ENCODE measurements around the gene RRAS2.

RRAS2 gene

GRCh38 chr11:14336507-14337503 lies 22.2 kb downstream of the RRAS2 start:
- DNase-seq (ENCODE audit: low read depth) = no peak

GRCh38 chr11:14335712-14336111 lies 23.3 kb downstream of the RRAS2 start:
- no peak for DNase-seq (ENCODE audit: low read depth)

- no peak for DNase-seq (ENCODE audit: low read depth)
These were observed 24.1 kb downstream of the RRAS2 start for GRCh38 chr11:14334893-14335292.

- DNase-seq (ENCODE audit: low read depth) = no peak
These were observed 24.8 kb downstream of the RRAS2 start for GRCh38 chr11:14334192-14334591.

GRCh38 chr11:14331476-14332136 lies 27.4 kb downstream of the RRAS2 start:
- DNase-seq (ENCODE audit: low read depth) = no peak

GRCh38 chr11:14330881-14331280 lies 28.1 kb downstream of the RRAS2 start:
- no peak for DNase-seq (ENCODE audit: low read depth)

GRCh38 chr11:14329702-14330101 lies 29.3 kb downstream of the RRAS2 start:
- DNase-seq (ENCODE audit: low read depth) = no peak

GRCh38 chr11:14327116-14327515 lies 31.9 kb downstream of the RRAS2 start:
- no peak for DNase-seq (ENCODE audit: low read depth)

- DNase-seq (ENCODE audit: low read depth) = no peak
These were observed 35.8 kb downstream of the RRAS2 start for GRCh38 chr11:14323118-14323676.

- DNase-seq (ENCODE audit: low read depth) = no peak
These were observed 36.5 kb downstream of the RRAS2 start for GRCh38 chr11:14322510-14322909.

- DNase-seq (ENCODE audit: low read depth) = no peak
These were observed 39.0 kb downstream of the RRAS2 start for GRCh38 chr11:14320020-14320419.

- DNase-seq (ENCODE audit: low read depth) = no peak
These were observed 40.4 kb downstream of the RRAS2 start for GRCh38 chr11:14318581-14318981.

GRCh38 chr11:14317659-14318325 lies 41.2 kb downstream of the RRAS2 start:
- no peak for DNase-seq (ENCODE audit: low read depth)

GRCh38 chr11:14315130-14315529 lies 43.9 kb downstream of the RRAS2 start:
- DNase-seq (ENCODE audit: low read depth) = no peak

- no peak for DNase-seq (ENCODE audit: low read depth)
These were observed 44.9 kb downstream of the RRAS2 start for GRCh38 chr11:14314127-14314526.

GRCh38 chr11:14312736-14313438 lies 46.1 kb downstream of the RRAS2 start:
- no peak for DNase-seq (ENCODE audit: low read depth)

- no peak for DNase-seq (ENCODE audit: low read depth)
These were observed 48.3 kb downstream of the RRAS2 start for GRCh38 chr11:14310679-14311078.

GRCh38 chr11:14309425-14310192 lies 49.4 kb downstream of the RRAS2 start:
- no peak for DNase-seq (ENCODE audit: low read depth)

GRCh38 chr11:14308897-14309387 lies 50.0 kb downstream of the RRAS2 start:
- no peak for DNase-seq (ENCODE audit: low read depth)

GRCh38 chr11:14308114-14308896 lies 50.7 kb downstream of the RRAS2 start:
- DNase-seq (ENCODE audit: low read depth) = no peak
